SH-SY5Y (cell line): ENCODE data around the gene ANKRD16.

Experiments used
- GATA2 ChIP-seq: IDR thresholded peaks from 2 replicates; pipeline ENCODE4 v1.6.1; 2011; ENCODE audit warnings: mild to moderate bottlenecking, low read depth, low read length
- GATA3 ChIP-seq: IDR thresholded peaks from 2 replicates; pipeline ENCODE4 v1.6.1; 2011; ENCODE audit warnings: low read depth, mild to moderate bottlenecking, low read length, moderate library complexity

DNA sequence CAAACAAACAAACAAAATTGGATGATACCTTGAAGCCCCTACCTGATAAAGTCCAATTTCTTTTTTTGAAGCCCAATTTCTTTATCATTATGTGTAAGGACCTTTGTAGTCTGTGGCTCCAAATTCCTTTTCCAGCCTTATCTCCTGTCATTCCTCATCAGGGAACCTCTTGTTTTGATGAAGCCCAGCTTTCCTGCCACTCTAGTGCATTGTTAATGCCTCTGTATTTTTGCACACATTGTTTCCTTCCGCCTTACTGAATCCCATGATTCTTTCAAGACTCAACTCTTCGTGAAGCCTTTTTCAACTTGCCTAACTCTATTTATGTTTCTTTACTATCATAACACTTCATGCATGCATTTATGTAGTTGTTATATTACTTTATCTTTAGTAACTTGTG, 3.6 kb upstream of the ANKRD16 start:
- TF ChIP-seq GATA2 = no peak
- no peak for TF ChIP-seq GATA3
